LNCAP (cell line): ENCODE results near the gene ERAP2.

Experiments
- TF ChIP-seq, protein P1 (sequence below): fragments of 450-650 bp; IDR thresholded peaks from 2 replicates; pipeline ENCODE4 v1.5.1; 2017; ENCODE audit warnings: mild to moderate bottlenecking

ERAP2 gene

DNA sequence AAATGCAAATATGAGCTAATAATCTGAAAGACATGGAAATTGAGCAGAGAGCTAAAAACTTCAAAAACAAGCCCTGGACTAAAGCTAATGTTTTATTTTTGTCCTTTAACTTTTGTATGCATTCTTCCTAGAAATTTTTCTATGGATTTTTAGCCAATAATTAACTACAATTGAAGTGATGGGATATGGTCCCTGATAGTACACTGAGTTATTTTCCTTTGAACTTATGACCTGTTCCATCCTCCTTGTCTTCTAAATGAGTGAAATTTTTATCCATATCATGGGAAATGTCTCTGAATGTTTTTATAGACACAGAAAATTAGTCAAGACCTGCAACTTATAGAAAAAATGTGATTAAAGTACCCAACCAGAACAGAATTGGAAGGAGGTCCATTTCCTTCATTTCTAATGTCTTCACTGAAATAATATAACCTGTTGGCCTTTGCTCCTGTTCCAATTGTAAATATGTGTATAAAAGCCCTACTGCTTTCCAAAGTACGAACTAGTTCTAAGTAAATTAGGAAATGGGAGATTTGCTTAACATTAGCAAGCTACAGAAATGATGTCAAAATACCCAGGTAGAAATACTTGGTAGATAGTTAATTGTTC, 11.3 kb upstream of the ERAP2 start:
- TF ChIP-seq, protein P1, sequence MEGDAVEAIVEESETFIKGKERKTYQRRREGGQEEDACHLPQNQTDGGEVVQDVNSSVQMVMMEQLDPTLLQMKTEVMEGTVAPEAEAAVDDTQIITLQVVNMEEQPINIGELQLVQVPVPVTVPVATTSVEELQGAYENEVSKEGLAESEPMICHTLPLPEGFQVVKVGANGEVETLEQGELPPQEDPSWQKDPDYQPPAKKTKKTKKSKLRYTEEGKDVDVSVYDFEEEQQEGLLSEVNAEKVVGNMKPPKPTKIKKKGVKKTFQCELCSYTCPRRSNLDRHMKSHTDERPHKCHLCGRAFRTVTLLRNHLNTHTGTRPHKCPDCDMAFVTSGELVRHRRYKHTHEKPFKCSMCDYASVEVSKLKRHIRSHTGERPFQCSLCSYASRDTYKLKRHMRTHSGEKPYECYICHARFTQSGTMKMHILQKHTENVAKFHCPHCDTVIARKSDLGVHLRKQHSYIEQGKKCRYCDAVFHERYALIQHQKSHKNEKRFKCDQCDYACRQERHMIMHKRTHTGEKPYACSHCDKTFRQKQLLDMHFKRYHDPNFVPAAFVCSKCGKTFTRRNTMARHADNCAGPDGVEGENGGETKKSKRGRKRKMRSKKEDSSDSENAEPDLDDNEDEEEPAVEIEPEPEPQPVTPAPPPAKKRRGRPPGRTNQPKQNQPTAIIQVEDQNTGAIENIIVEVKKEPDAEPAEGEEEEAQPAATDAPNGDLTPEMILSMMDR = no peak

DNA sequence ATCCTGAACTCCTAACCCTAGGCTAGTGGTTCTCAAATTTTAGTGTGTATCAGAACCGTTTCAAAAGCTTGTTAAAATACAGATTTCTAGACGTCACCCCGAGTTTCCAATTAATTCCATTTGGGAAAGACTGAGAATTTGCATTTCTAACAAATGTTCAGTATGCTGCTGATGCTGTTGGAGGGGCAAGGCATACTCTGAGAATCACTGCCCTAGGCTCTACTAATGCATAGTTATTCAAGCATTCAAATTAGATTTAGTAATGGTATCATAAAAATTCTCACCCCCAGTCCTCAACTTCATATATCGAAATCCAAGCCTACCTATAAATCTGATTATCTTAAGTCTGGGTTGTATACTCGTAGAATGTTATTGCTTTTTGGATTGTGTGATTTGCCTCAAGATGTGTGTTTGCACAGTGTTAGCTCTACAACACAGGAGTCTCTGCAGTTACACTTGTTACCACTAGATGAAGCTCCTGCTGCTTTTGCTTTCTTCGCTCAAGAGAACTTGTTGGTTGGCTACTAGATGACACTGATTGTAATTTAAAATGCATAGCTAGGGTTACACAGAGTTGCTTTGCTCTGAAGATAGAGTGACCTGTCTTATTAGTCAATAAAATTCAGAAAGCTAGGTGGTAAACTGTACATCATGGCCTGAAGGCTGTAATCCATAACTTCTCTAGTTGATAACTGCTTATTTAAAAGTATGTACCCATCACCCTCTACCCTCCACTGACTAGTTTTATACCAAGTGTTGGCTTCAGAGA, 7.5 kb upstream of the ERAP2 start:
- TF ChIP-seq, protein P1 = peak; percentile 99

DNA sequence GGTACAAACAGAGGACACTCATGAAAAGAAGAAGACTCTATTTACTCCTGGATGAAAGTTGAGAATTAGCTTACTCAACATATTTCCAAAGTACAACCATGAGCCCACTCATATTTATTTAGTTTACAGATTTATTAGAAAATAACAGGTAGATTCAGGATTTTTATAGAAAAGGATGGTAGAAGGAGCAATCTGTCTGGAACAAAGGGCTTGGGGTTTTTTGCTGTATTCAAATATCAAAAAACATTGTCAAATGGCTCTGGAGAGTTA, 7.0 kb upstream of the ERAP2 start:
- TF ChIP-seq, protein P1 = no peak

DNA sequence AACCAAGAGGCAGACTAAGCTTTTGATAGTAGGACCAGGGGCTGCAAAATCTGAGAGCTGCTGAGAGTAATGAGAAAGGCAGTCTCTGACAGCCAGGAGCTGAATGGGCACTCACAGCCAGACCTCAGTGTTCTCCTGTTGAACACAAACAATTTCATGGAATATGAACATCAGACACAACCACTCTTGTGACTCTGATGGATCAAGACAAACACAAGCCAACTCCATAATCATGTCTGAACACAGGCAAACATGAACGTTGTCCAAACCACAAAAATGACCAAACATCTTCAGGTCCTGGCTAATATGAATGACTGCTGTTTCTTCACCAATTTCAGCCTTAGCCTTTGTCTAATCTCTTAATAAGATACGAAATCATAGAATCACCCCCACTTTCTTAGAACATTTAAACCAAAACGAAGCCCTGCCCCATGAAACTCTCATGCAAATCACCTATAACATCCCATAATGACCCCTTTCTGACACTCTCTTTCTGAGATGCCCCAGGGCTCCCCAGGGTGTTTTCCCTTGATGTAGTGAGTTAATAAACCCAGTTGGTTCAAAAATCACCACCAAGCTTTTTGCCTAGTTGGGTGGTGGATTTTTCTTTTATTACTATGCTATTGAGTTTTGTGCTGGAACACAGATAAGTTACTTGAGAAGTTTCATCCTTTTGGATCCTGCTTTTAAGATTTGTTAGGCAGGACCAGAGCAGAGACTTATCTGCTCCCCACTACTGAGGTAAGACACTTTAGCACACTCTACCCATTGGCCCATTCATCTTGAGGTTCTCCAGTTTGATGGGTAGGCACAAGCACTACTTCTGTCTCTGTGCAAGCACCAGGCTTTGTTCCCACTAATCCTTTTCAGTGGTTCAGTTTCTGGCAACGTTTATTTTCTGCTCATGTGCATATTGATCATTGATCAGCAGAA, 5.9 kb upstream of the ERAP2 start:
- TF ChIP-seq, protein P1 = no peak

DNA sequence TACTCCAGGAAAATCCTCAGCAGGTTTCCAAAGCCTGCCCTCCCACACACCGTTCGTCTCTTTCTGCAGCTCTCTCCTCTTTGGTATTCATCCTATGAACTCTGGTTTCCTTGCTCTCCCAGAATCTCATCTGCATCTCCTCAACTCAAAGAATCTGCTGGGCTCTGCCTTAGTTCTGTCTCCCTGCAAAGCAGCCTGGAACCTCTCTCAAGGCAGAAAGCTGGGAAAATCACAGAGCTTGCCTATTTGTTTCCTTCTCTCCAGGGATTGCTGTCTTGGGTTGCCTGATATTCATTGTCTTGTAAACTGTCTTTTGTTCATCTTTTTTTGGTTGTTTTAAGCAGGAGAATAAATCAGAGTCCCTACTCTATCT, 5.3 kb upstream of the ERAP2 start:
- TF ChIP-seq, protein P1 = no peak

DNA sequence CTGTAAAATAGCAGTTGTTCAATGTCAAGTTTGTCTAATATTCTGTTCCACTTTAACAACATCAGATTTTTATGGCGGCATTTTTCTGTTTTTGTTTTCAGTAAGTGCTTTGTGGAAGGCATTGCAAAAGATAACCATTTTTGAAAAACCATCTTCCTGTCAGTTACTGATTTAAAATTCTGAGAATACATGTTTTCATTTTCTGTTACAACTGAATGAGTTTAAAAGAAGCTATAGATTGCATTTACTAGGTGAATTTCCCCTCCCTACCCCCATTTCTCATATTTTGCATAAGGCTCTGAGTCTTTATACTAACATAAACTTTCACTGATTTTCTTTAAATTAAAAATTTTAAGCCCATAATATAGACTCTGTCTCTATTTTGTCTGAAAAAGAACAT, 4.6 kb upstream of the ERAP2 start:
- TF ChIP-seq, protein P1 = no peak

DNA sequence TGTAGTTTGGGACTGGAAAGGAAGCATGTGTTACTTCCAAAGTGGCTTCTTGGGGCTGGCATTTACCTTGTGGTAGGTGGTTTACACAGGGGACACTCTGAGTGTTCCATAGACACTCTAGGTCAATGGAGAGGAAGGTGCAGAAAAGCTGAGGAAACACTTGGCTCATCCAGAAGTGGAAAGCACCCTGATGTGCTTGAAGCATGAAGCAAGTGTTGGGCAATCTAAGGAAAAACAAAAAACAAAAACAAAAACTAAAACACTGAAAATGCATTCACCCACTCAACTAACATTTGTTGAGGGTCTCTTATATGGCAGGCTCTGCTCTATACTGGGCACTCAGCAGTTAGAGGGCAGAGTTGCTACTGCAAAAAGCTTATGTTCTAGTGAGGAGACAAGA, 2.9 kb upstream of the ERAP2 start:
- TF ChIP-seq, protein P1 = no peak
